ENCODE data around the gene KPNA4. TPM values are rescaled to one million over a fixed set of nuclear protein-coding genes. Genes with fewer than 3 reads are reported as not detected.

The KPNA4 gene
- total RNA-seq, 1 experiment from 2014 or later: 76.7 TPM

DNA sequence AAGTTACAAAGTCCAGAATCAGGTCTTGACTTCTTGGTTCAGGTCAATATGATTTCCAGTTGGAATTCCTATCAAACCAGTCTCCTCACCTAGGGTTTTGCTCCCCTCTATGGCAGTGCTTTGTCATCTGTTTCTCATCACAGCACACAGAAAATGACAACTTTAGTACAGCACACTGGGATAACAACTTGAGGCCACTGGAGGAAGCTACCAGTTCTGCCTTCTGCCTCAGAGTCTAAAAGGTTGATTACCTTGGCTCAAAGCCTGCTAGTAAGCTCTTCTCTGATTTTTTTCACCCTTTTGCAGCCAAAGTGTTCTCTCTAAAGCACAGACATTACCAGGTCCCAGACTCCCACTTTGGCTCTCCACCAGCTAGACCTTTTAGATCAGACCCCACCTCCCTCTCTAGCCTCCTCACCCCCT is 90.9 kb downstream of the KPNA4 start:
- TF ChIP-seq, protein P1, sequence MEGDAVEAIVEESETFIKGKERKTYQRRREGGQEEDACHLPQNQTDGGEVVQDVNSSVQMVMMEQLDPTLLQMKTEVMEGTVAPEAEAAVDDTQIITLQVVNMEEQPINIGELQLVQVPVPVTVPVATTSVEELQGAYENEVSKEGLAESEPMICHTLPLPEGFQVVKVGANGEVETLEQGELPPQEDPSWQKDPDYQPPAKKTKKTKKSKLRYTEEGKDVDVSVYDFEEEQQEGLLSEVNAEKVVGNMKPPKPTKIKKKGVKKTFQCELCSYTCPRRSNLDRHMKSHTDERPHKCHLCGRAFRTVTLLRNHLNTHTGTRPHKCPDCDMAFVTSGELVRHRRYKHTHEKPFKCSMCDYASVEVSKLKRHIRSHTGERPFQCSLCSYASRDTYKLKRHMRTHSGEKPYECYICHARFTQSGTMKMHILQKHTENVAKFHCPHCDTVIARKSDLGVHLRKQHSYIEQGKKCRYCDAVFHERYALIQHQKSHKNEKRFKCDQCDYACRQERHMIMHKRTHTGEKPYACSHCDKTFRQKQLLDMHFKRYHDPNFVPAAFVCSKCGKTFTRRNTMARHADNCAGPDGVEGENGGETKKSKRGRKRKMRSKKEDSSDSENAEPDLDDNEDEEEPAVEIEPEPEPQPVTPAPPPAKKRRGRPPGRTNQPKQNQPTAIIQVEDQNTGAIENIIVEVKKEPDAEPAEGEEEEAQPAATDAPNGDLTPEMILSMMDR (conservative IDR thresholded peaks at IDR 0.05): no peak
- Histone ChIP-seq H2AK5ac (ENCODE audit: insufficient read length, low read length) (no peak overlapping the region), H3K79me2 (ENCODE audit: insufficient read depth, low read length) (no peaks in the 10 kb centered on the region), H3K18ac (ENCODE audit: insufficient read length, low read depth, low read length) (no peak overlapping the region), H3K4me1 (ENCODE audit: insufficient read depth, low read length) (no peaks in the 10 kb centered on the region), H3K4me2 (ENCODE audit: insufficient read depth, insufficient read length, low read length) (no peak overlapping the region), H3K56ac (ENCODE audit: insufficient read length, low read depth, low read length) (no peak overlapping the region), H4K5ac (ENCODE audit: insufficient read length, low read depth, low read length) (no peak overlapping the region), H3T11ph (ENCODE audit: low read length) (no peak overlapping the region), H4K20me1 (ENCODE audit: control insufficient read depth, insufficient read depth, insufficient read length) (no peaks in the 10 kb centered on the region), H3K27ac (ENCODE audit: insufficient read length, low read depth, low read length) (no peak overlapping the region), H3K4ac (ENCODE audit: low read depth, low read length) (no peak overlapping the region), H3K9ac (ENCODE audit: extremely low read depth, insufficient read length, low read length) (no peak overlapping the region), H4K91ac (ENCODE audit: insufficient read length, low read depth, low read length) (no peak overlapping the region), H3K9me3 (ENCODE audit: control insufficient read depth, low read depth, low read length) (peaks cover 7% of the 10 kb centered on the region), H3K23ac (ENCODE audit: insufficient read length, low read depth, low read length) (no peak overlapping the region), H3K14ac (ENCODE audit: insufficient read depth, low read length) (no peak overlapping the region), H3K23me2 (ENCODE audit: insufficient read length, low read depth, low read length, poor library complexity, severe bottlenecking) (no peaks in the 10 kb centered on the region), H2BK5ac (ENCODE audit: insufficient read length, low read length) (no peak overlapping the region), H3K79me1 (ENCODE audit: insufficient read depth, low read depth, low read length, poor library complexity, severe bottlenecking) (no peaks in the 10 kb centered on the region), H2BK12ac (ENCODE audit: insufficient read length, low read depth, low read length) (no peak overlapping the region), H2BK120ac (ENCODE audit: low read depth, low read length, poor library complexity, severe bottlenecking) (no peak overlapping the region), H3K27me3 (ENCODE audit: insufficient read depth, low read length) (no peaks in the 10 kb centered on the region), H4K8ac (replicated peaks; ENCODE audit: insufficient read length, low read depth, low read length) (no peak overlapping the region), H2BK15ac (ENCODE audit: low read depth, low read length) (no peak overlapping the region), H2AFZ (ENCODE audit: low read length) (no peak overlapping the region), H2BK20ac (ENCODE audit: low read depth, low read length, poor library complexity, severe bottlenecking) (no peak overlapping the region)
- H3K4me3 Mint-ChIP-seq: no peak overlapping the region
- no peaks in the 10 kb centered on the region for H3K4me1 Mint-ChIP-seq
- H3K27me3 Mint-ChIP-seq (ENCODE audit: low read depth): peaks cover 11% of the 10 kb centered on the region
- DNase-seq: no peak
- H3K27ac Mint-ChIP-seq: no peak overlapping the region
- peaks cover 14 to 16% of the 10 kb centered on the region in 2 experiments for H3K9me3 Mint-ChIP-seq
- H3K36me3 Mint-ChIP-seq (ENCODE audit: insufficient read depth in 1 of 3, low read depth in 3 of 3): peaks cover 7 to 16% (median 12%) of the 10 kb centered on the region in 3 experiments
